Fibroblast of lung (primary cell): ENCODE results near the gene LPCAT1. TPM values are rescaled to one million over a fixed set of nuclear protein-coding genes. Genes with fewer than 3 reads are reported as not detected.

ENCODE experiments used
- DNase-seq, 2 donors: peaks; one replicate each; pipeline versions ENCODE4 v3.0.0 to v3.0.0-alpha.2; 2010; ENCODE audit warnings: low read depth in 2 of 2
- H2AFZ ChIP-seq: 2 replicates; pipeline ENCODE4 v1.5.1; 2012; ENCODE audit warnings: low read length, control low read depth, inconsistent platforms
- H3K27ac ChIP-seq: 2 replicates; pipeline ENCODE4 v1.5.1; 2011; ENCODE audit warnings: low read length, control low read depth; ENCODE audit not compliant: insufficient read depth
- H3K27me3 ChIP-seq: 2 replicates; pipeline ENCODE4 v1.5.1; 2011; ENCODE audit warnings: mild to moderate bottlenecking, low read length; ENCODE audit not compliant: control insufficient read depth, insufficient read depth
- H3K36me3 ChIP-seq: 2 replicates; pipeline ENCODE4 v1.5.1; 2011; ENCODE audit warnings: low read length; ENCODE audit not compliant: control insufficient read depth, insufficient read depth
- H3K4me1 ChIP-seq: 2 replicates; pipeline ENCODE4 v1.5.1; 2011; ENCODE audit warnings: low read length; ENCODE audit not compliant: control insufficient read depth, insufficient read depth; ENCODE audit errors: extremely low read depth
- H3K4me2 ChIP-seq: 2 replicates; pipeline ENCODE4 v1.5.1; 2011; ENCODE audit warnings: low read length, control low read depth; ENCODE audit not compliant: insufficient read depth; ENCODE audit errors: extremely low read depth
- H3K4me3 ChIP-seq, 4 experiments: fragments of 200-600 bp in 1 of 4; sonication (generic) in 1 of 4; replicated peaks in 1 of 4; 2 replicates each; pipeline ENCODE4 v1.5.1; 2011 to 2016; ENCODE audit warnings: low read length in 4 of 4, low read depth in 3 of 4, mild to moderate bottlenecking in 3 of 4, control low read depth in 2 of 4, inconsistent platforms in 1 of 4, mixed read lengths in 1 of 4; ENCODE audit not compliant: insufficient read depth in 1 of 4; ENCODE audit errors: control extremely low read depth in 1 of 4
- H3K79me2 ChIP-seq: 2 replicates; pipeline ENCODE4 v1.5.1; 2012; ENCODE audit warnings: mild to moderate bottlenecking, low read length, inconsistent platforms; ENCODE audit not compliant: control insufficient read depth, insufficient read depth
- H3K9ac ChIP-seq: 2 replicates; pipeline ENCODE4 v1.5.1; 2011; ENCODE audit warnings: mild to moderate bottlenecking, low read length, control low read depth; ENCODE audit not compliant: insufficient read depth
- H3K9me3 ChIP-seq: 2 replicates; pipeline ENCODE4 v1.5.1; 2012; ENCODE audit warnings: low read depth, low read length; ENCODE audit not compliant: control insufficient read depth, insufficient read depth
- H4K20me1 ChIP-seq: 2 replicates; pipeline ENCODE4 v1.5.1; 2011; ENCODE audit warnings: low read length; ENCODE audit not compliant: control insufficient read depth, insufficient read depth; ENCODE audit errors: extremely low read depth
- CTCF ChIP-seq, 2 donors: IDR thresholded peaks in 1 of 2; conservative IDR thresholded peaks in 1 of 2; 1 replicate in 1 of 2; 2 replicates in 1 of 2; pipeline ENCODE4 v1.5.1; 2011 to 2012; ENCODE audit warnings: low read length in 2 of 2, control low read depth in 1 of 2, inconsistent platforms in 1 of 2, low read depth in 1 of 2, mild to moderate bottlenecking in 1 of 2
- EZH2 ChIP-seq: IDR thresholded peaks from 2 replicates; pipeline ENCODE4 v1.5.1; 2012; ENCODE audit warnings: low read length, control low read depth, mild to moderate bottlenecking; ENCODE audit errors: missing control alignments
- polyA plus RNA-seq, 2 donors: library from polyadenylated mRNA; depleted of rRNA in 1 of 2; stranded (reverse) in 1 of 2; unstranded in 1 of 2; fragments of >200 nt; gene quantifications; 2 replicates each; pipeline ENCODE4 v1.2.1, GENCODE V29; 2011 to 2012; ENCODE audit warnings: missing spikeins in 1 of 2
- total RNA-seq: library from RNA; depleted of rRNA; stranded (reverse); fragments of >200 nt; gene quantifications from 2 replicates; pipeline ENCODE4 v1.2.1, GENCODE V29; 2014

LPCAT1 gene
- total and polyA plus RNA-seq, 2 donors (not counting 1 experiment from before 2014, with no cell fraction given), result 50.8 to 65.2 TPM

- Histone ChIP-seq H3K9ac (no peak overlapping the region), H3K27ac (no peak overlapping the region), H4K20me1 (peaks cover 4% of the 10 kb centered on the region), H2AFZ (no peak overlapping the region), H3K4me3 (no peak overlapping the region), H3K36me3 (peaks cover 16% of the 10 kb centered on the region), H3K79me2 (peaks cover 82% of the 10 kb centered on the region), H3K4me2 (no peak overlapping the region), H3K4me1 (peaks cover 10% of the 10 kb centered on the region), H3K27me3 (no peaks in the 10 kb centered on the region), H3K9me3 (no peaks in the 10 kb centered on the region)
- DNase-seq, result no peak
- TF ChIP-seq CTCF (conservative IDR thresholded peaks at IDR 0.05 in 1 of 2, IDR thresholded peaks at IDR 0.05 in 1 of 2; ENCODE audit: low read depth in 1 of 2, low read length in 2 of 2) (no peak), EZH2 (no peak)
These were observed 15.7 kb downstream of the LPCAT1 start for GRCh38 chr5:1507961-1508658.

- peaks cover 9% of the 10 kb centered on the region for H3K4me1 ChIP-seq
- H2AFZ ChIP-seq, result no peak overlapping the region
- H3K9me3 ChIP-seq, result no peaks in the 10 kb centered on the region
- peaks cover 82% of the 10 kb centered on the region for H3K79me2 ChIP-seq
- H3K27me3 ChIP-seq, result no peaks in the 10 kb centered on the region
- TF ChIP-seq CTCF (conservative IDR thresholded peaks at IDR 0.05 in 1 of 2, IDR thresholded peaks at IDR 0.05 in 1 of 2; ENCODE audit: low read depth in 1 of 2, low read length in 2 of 2), result no peak
- TF ChIP-seq EZH2, result no peak
- no peak overlapping the region for H3K4me3 ChIP-seq
- H3K4me2 ChIP-seq, result no peak overlapping the region
- H3K27ac ChIP-seq, result no peak overlapping the region
- no peak overlapping the region for H3K9ac ChIP-seq
- H3K36me3 ChIP-seq, result peaks cover 10% of the 10 kb centered on the region
- DNase-seq, result no peak
- H4K20me1 ChIP-seq, result peaks cover 7% of the 10 kb centered on the region
These were observed 16.3 kb downstream of the LPCAT1 start for GRCh38 chr5:1507457-1507856.

- H3K36me3 ChIP-seq, result peaks cover 8% of the 10 kb centered on the region
- no peak for TF ChIP-seq EZH2
- TF ChIP-seq CTCF (conservative IDR thresholded peaks at IDR 0.05 in 1 of 2, IDR thresholded peaks at IDR 0.05 in 1 of 2; ENCODE audit: low read depth in 1 of 2, low read length in 2 of 2), result no peak
- H3K27ac ChIP-seq, result no peak overlapping the region
- H3K4me3 ChIP-seq, result no peak overlapping the region
- H3K4me1 ChIP-seq, result peaks cover 6% of the 10 kb centered on the region
- DNase-seq, result no peak
- no peaks in the 10 kb centered on the region for H3K9me3 ChIP-seq
- no peak overlapping the region for H3K9ac ChIP-seq
- H4K20me1 ChIP-seq, result peaks cover 7% of the 10 kb centered on the region
- peaks cover 85% of the 10 kb centered on the region for H3K79me2 ChIP-seq
- H3K27me3 ChIP-seq, result no peaks in the 10 kb centered on the region
- H2AFZ ChIP-seq, result no peak overlapping the region
- no peak overlapping the region for H3K4me2 ChIP-seq
These were observed 16.8 kb downstream of the LPCAT1 start for GRCh38 chr5:1507014-1507375.
